Small intestine (tissue), 16 donors: ENCODE data around the gene TAF3. TPM values are rescaled to one million over a fixed set of nuclear protein-coding genes. Genes with fewer than 3 reads are reported as not detected.
"Not testable (repeated sequence)": the region's sequence is repeated elsewhere in the genome, so short reads cannot be mapped to it uniquely, and the experiment has no call there.

Source experiments
- DNase-seq, 2 donors: peaks; one replicate each; pipeline versions ENCODE4 v3.0.0 to v3.0.0-alpha.2; 2013
- FAIRE-seq: peaks from 2 replicates; lab custom pipeline; 2012; peaks lifted over from hg19 to GRCh38; lab: Jason Lieb, UNC
- H3K27ac ChIP-seq, 3 donors: one replicate each; pipeline ENCODE4 v1.5.1; 2013; ENCODE audit warnings: low read length in 2 of 3, mild to moderate bottlenecking in 2 of 3, control low read depth in 1 of 3, inconsistent platforms in 1 of 3, low read depth in 1 of 3, moderate library complexity in 1 of 3
- H3K27me3 ChIP-seq, 3 donors: one replicate each; pipeline ENCODE4 v1.6.1; 2013; ENCODE audit warnings: low read length in 3 of 3, inconsistent platforms in 1 of 3; ENCODE audit not compliant: control insufficient read depth in 3 of 3, insufficient read depth in 3 of 3
- H3K36me3 ChIP-seq, 3 donors: one replicate each; pipeline ENCODE4 v1.6.1; 2013; ENCODE audit warnings: low read length in 3 of 3, inconsistent platforms in 1 of 3, low read depth in 1 of 3, mild to moderate bottlenecking in 1 of 3, moderate library complexity in 1 of 3; ENCODE audit not compliant: control insufficient read depth in 3 of 3, insufficient read depth in 2 of 3
- H3K4me1 ChIP-seq, 3 donors: one replicate each; pipeline ENCODE4 v1.6.1; 2013; ENCODE audit warnings: low read length in 2 of 3, inconsistent platforms in 1 of 3, low read depth in 1 of 3, mild to moderate bottlenecking in 1 of 3, moderate library complexity in 1 of 3; ENCODE audit not compliant: control insufficient read depth in 3 of 3, insufficient read depth in 2 of 3
- H3K4me3 ChIP-seq, 3 donors: one replicate each; pipeline ENCODE4 v1.5.1; 2013; ENCODE audit warnings: low read length in 3 of 3, control low read depth in 1 of 3, inconsistent platforms in 1 of 3, low read depth in 1 of 3, mild to moderate bottlenecking in 1 of 3, moderate library complexity in 1 of 3
- H3K9me3 ChIP-seq, 2 donors: one replicate each; pipeline ENCODE4 v1.6.1; 2013; ENCODE audit warnings: low read depth in 1 of 2, low read length in 1 of 2; ENCODE audit not compliant: control insufficient read depth in 2 of 2, insufficient read depth in 1 of 2
- WGBS, 3 donors: extraction: QIAGEN DNeasy Blood & Tissue Kit; methylation state at CpG; one replicate each; pipeline ENCODE4 v1.1.7; 2013; 5-methylcytosine and 5-hydroxymethylcytosine counted together
- long read RNA-seq, 10 donors: transcript quantifications; one replicate each; lab custom pipeline, GENCODE V29; 2026
- polyA plus RNA-seq, 4 donors: library from polyadenylated mRNA; stranded (reverse) in 3 of 4; unstranded in 1 of 4; fragments of 200-250 nt in 3 of 4; fragments of 120-200 nt in 1 of 4; gene quantifications; one replicate each; pipeline versions ENCODE4 v1.2.1 to v1.2.3, GENCODE V29; 2013
- donor health status: healthy with polysubstance abuse.
- donor health status: control.
- donor health status: control.
- donor health status: Bipolar disorder and iron deficiency.
- donor health status: healthy.

Gene TAF3
- polyA plus RNA-seq, result 1 to 10 TPM; 3.4 to 5.4 (median 4.5) TPM
- long read RNA-seq, donor 1, result 0 reads
- long read RNA-seq, donor 2, result 0 reads
- long read RNA-seq, donor 3, result 0 reads
- long read RNA-seq, donor 4, result 0 reads
- long read RNA-seq, donor 5, result 0 reads
- long read RNA-seq, donor 6, partial matches to known transcripts, result 6 of 6 reads
- long read RNA-seq, donor 6, other reads (novel, unspliced or antisense), result 0 of 6 reads
- long read RNA-seq, donor 7, result 0 reads
- long read RNA-seq, donor 8, result 0 reads
- long read RNA-seq, donor 9, result 0 reads
- long read RNA-seq, donor 10, result 0 reads

- 0% methylated on average over 72 to 77 of the region's 77 CpGs for WGBS, 3 donors
- DNase-seq, result peak; percentile 94 to 97
- H3K9me3 ChIP-seq, result no peaks in the 10 kb centered on the region
- peaks cover 0 to 8% (median 0%) of the 10 kb centered on the region in 3 donors for H3K36me3 ChIP-seq
- H3K27me3 ChIP-seq, result peaks cover 0 to 1% (median 0%) of the 10 kb centered on the region in 3 donors
- H3K27ac ChIP-seq, result peak within 1 kb of the TSS in 2 of 3 donors; percentile 29 to 84
- FAIRE-seq, result no peak
- H3K4me1 ChIP-seq, result peaks cover 0 to 8% (median 0%) of the 10 kb centered on the region in 3 donors
- H3K4me3 ChIP-seq, result peak within 1 kb of the TSS; percentile 79 to 90 (median 88)
These were observed at the start of gene TAF3 for GRCh38 chr10:7818295-7819120. TAF3 (plus strand) TSS chr10:7818505; CDS start chr10:7818710, 205 bp downstream.

DNA sequence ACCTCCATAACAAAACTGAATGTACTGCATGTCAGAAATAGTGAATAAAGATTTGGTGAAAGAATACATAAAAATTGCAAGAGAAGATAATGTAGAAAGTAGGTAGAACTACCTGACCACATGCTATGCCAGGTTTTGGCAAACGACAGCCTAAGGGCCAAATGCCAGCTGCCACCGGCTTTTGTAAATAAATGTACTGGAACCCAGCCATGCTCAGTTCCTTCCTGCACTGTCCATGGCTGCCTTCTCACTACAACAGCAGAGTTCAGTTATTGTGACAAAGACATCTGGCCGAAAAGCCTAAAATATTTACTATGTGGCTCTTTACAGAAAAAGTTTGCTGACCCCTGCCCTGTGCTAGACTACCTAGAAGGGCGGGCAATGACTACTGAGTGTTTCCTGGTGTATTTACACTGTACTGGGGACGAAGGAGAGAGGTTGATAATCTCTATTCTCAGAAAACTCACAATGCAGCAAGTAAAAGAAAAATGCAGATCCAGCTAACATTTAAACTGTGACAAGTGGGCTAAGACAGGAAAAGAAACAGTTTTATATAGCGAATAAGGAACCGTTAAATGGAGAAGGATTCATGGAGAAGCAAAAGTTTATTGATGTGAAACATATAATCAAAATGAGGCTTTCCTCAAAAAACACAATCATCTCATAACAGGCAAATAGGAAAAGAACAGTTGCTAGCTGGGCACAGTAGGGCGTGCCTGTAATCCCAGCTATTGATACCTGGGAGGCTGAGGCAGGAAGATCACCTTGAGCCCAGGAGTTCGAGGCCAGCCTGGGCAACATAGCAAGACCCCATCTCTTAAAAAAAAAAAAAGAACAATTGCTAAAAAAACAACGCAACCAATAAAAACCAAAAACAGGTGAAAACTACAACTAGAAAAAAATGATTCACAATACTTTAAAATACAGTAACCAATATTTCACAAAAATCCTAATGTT is 44.2 kb upstream of the TAF3 start:
- no peaks in the 10 kb centered on the region for H3K4me1 ChIP-seq
- DNase-seq (no peak), FAIRE-seq (no peak)
- H3K36me3 ChIP-seq, result peaks cover 5 to 38% (median 14%) of the 10 kb centered on the region in 3 donors
- H3K9me3 ChIP-seq, result no peaks in the 10 kb centered on the region
- no peaks in the 10 kb centered on the region for H3K27me3 ChIP-seq
- H3K4me3 ChIP-seq, result no peak overlapping the region
- WGBS, 3 donors, result 57 to 71% (median 63%) methylated on average over 10 of the region's 10 CpGs
- H3K27ac ChIP-seq, result no peak overlapping the region

DNA sequence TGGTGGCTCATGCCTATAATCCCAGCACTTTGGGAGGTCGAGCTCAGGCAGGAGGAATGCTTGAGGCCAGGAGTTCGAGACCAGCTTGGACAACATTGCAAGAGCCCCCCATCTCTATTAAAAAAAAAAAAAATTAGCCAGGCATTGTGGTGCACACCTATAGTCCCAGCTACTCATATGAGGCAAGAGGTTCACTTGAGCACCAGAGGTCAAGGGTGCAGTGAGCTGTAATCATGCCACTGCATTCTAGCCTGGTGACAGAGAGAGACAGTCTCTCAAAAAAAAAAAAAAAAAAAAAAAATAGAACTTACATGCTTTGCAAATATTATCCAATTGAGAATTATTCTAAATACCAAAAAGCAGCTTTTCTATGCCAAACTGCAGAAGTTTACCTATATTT is 41.5 kb upstream of the TAF3 start:
- no peaks in the 10 kb centered on the region for H3K4me1 ChIP-seq

GRCh38 chr10:7782194-7782593 is 36.1 kb upstream of the TAF3 start:
- not testable (repeated sequence) for H3K27ac ChIP-seq, H3K4me3 ChIP-seq, H3K4me1 ChIP-seq, DNase-seq, H3K27me3 ChIP-seq, H3K9me3 ChIP-seq, FAIRE-seq
- H3K36me3 ChIP-seq, result peaks cover 5 to 26% (median 5%) of the 10 kb centered on the region in 3 donors
- 94 to 99% (median 96%) methylated on average over 6 of the region's 6 CpGs for WGBS, 3 donors

More for the DNA sequence above, 41.5 kb upstream of the TAF3 start:
- no peaks in the 10 kb centered on the region for H3K27me3 ChIP-seq
- no peak overlapping the region for H3K27ac ChIP-seq
- H3K9me3 ChIP-seq, result no peaks in the 10 kb centered on the region
- WGBS, 3 donors, result 94 to 100% (median 99%) methylated on average over 2 of the region's 2 CpGs
- FAIRE-seq (no peak), DNase-seq (no peak)
- peaks cover 5 to 42% (median 13%) of the 10 kb centered on the region in 3 donors for H3K36me3 ChIP-seq
- no peak overlapping the region for H3K4me3 ChIP-seq

- no peak for DNase-seq
- Histone ChIP-seq H3K4me1 (peaks cover 7 to 14% (median 8%) of the 10 kb centered on the region in 3 donors), H3K9me3 (no peaks in the 10 kb centered on the region), H3K27me3 (no peaks in the 10 kb centered on the region), H3K36me3 (peaks cover 1 to 14% (median 3%) of the 10 kb centered on the region in 3 donors), H3K4me3 (peak overlapping the region in 1 of 3 donors; percentile 99), H3K27ac (no peak overlapping the region)
- WGBS, 3 donors, result 72 to 82% (median 80%) methylated on average over 3 of the region's 3 CpGs
- FAIRE-seq, result no peak
These were observed 31.9 kb upstream of the TAF3 start for GRCh38 chr10:7786430-7786829.

GRCh38 chr10:7787150-7787856 is 31.0 kb upstream of the TAF3 start:
- 2% methylated on average over 25 to 26 of the region's 26 CpGs for whole genome bisulfite sequencing, 3 donors
- DNase-seq (peak in 1 of 2 donors; percentile 18), FAIRE-seq (no peak)
- Histone ChIP-seq H3K9me3 (no peaks in the 10 kb centered on the region), H3K27ac (peak overlapping the region in 2 of 3 donors; percentile 67 to 83), H3K4me3 (peak overlapping the region; percentile 99 to 100 (median 99)), H3K4me1 (peaks cover 7 to 17% (median 8%) of the 10 kb centered on the region in 3 donors), H3K36me3 (peaks cover 3 to 11% (median 3%) of the 10 kb centered on the region in 3 donors), H3K27me3 (no peaks in the 10 kb centered on the region)

GRCh38 chr10:7787857-7788638 is 30.3 kb upstream of the TAF3 start, which contains the start of the genes ATP5F1C and KIN:
ATP5F1C (plus strand) TSS chr10:7788177; CDS start chr10:7788208, 31 bp downstream.
KIN (minus strand) TSS chr10:7787993; CDS start chr10:7787933, 60 bp downstream.
- peak within 1 kb of the TSS; percentile 99 to 100 (median 99) for H3K4me3 ChIP-seq
- H3K27me3 ChIP-seq, result no peaks in the 10 kb centered on the region
- FAIRE-seq, result no peak
- peaks cover 7 to 18% (median 8%) of the 10 kb centered on the region in 3 donors for H3K4me1 ChIP-seq
- H3K9me3 ChIP-seq, result no peaks in the 10 kb centered on the region
- peak; percentile 98 to 99 for DNase-seq
- H3K27ac ChIP-seq, result peak within 1 kb of the TSS; percentile 80 to 83 (median 81)
- H3K36me3 ChIP-seq, result peaks cover 3 to 9% (median 4%) of the 10 kb centered on the region in 3 donors
- WGBS, 3 donors, result 0% methylated on average over 48 to 59 of the region's 59 CpGs
